UCSD-AML1 (cell line): ENCODE data around the gene MACROH2A1.
"Not testable (repeated sequence)": the region's sequence is repeated elsewhere in the genome, so short reads cannot be mapped to it uniquely, and the experiment has no call there.

Source experiments
- DNase-seq: peaks from one replicate; lab custom pipeline; 2025; ENCODE audit not compliant: unreplicated experiment; lab: John Stamatoyannopoulos, UW

Gene MACROH2A1

GRCh38 chr5:135379046-135379654 is 19.9 kb downstream of the MACROH2A1 start:
- no peak for DNase-seq

- DNase-seq: no peak
These were observed 21.0 kb downstream of the MACROH2A1 start for GRCh38 chr5:135377751-135378680.

GRCh38 chr5:135376961-135377624 is 21.9 kb downstream of the MACROH2A1 start:
- peak; percentile 63 for DNase-seq

- no peak for DNase-seq
These were observed 23.8 kb downstream of the MACROH2A1 start for GRCh38 chr5:135375040-135375793.

- no peak for DNase-seq
These were observed 25.1 kb downstream of the MACROH2A1 start for GRCh38 chr5:135373736-135374515.

GRCh38 chr5:135372654-135373381 is 26.2 kb downstream of the MACROH2A1 start:
- DNase-seq: peak; percentile 77

- DNase-seq: no peak
These were observed 27.3 kb downstream of the MACROH2A1 start for GRCh38 chr5:135371622-135372232.

- no peak for DNase-seq
These were observed 29.1 kb downstream of the MACROH2A1 start for GRCh38 chr5:135369952-135370351.

GRCh38 chr5:135367554-135367953 is 31.5 kb downstream of the MACROH2A1 start:
- no peak for DNase-seq

GRCh38 chr5:135367076-135367475 is 32.0 kb downstream of the MACROH2A1 start:
- no peak for DNase-seq

GRCh38 chr5:135365281-135365680 is 33.8 kb downstream of the MACROH2A1 start:
- no peak for DNase-seq

- no peak for DNase-seq
These were observed 34.4 kb downstream of the MACROH2A1 start for GRCh38 chr5:135364421-135365262.

- not testable (repeated sequence) for DNase-seq
These were observed 35.7 kb downstream of the MACROH2A1 start for GRCh38 chr5:135363342-135363741.

GRCh38 chr5:135362102-135362501 is 36.9 kb downstream of the MACROH2A1 start:
- DNase-seq: no peak

- DNase-seq: no peak
These were observed 38.5 kb downstream of the MACROH2A1 start for GRCh38 chr5:135360278-135361274.

GRCh38 chr5:135359374-135360165 is 39.5 kb downstream of the MACROH2A1 start:
- DNase-seq: no peak
